ENCODE measurements around the gene PFKP.
"Not testable (repeated sequence)": the region's sequence is repeated elsewhere in the genome, so short reads cannot be mapped to it uniquely, and the experiment has no call there.

PFKP gene

DNA sequence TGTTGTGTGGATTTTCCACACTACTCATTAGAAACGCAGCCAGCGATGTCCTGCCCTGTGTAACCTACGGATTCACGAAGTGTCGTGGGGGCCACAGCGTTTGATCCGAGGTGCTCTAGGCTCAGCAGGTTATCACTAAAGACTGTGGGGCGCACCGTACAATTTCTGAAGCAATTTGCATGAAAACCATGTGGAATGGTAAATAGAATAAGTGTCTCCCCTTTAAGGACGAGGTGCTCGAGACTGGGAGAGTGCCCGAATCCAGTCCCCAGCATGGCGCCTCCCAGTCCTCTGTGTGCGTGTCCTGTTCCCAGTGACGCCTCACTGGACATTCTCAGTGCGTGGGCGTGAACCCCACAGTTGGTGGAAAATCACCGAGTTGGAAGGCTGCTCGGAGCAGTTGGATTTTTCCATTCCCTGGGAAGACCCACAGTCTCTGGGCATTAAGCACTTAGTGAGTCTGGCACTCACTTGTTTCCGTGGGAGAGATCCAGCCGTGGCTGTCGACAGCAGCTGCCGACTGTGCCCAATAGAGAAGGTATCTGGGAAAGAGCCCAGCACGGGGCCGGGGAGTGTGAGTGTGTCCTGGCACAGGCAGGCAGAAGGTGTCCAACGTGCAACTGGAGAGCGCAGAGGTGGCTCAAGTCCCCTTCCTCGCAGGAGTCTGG is 37.0 kb downstream of the PFKP start:
- Histone ChIP-seq H3K4me3 (ENCODE audit: low read depth in 1 of 2, low read length in 2 of 2) (no peak overlapping the region), H3K79me2 (ENCODE audit: insufficient read depth, low read length) (peaks cover 29% of the 10 kb centered on the region), H3K4me1 (ENCODE audit: insufficient read depth, low read length) (no peaks in the 10 kb centered on the region), H3K4me2 (ENCODE audit: insufficient read depth, low read length) (no peak overlapping the region), H3K27ac (ENCODE audit: low read length) (no peak overlapping the region), H2AFZ (ENCODE audit: low read depth, low read length) (no peak overlapping the region), H3K27me3 (ENCODE audit: insufficient read depth, low read length, poor library complexity) (no peaks in the 10 kb centered on the region), H3K36me3 (ENCODE audit: insufficient read depth, low read length) (peaks cover 88% of the 10 kb centered on the region), H3K9me3 (ENCODE audit: insufficient read depth, low read length, severe bottlenecking) (no peaks in the 10 kb centered on the region), H3K9ac (ENCODE audit: low read depth, low read length) (no peak overlapping the region), H4K20me1 (ENCODE audit: insufficient read depth, low read length) (peaks cover 63% of the 10 kb centered on the region)
- no peak for DNase-seq
- no peak for ATAC-seq (ENCODE audit: insufficient read depth, low read depth)
- TF ChIP-seq, protein P1, sequence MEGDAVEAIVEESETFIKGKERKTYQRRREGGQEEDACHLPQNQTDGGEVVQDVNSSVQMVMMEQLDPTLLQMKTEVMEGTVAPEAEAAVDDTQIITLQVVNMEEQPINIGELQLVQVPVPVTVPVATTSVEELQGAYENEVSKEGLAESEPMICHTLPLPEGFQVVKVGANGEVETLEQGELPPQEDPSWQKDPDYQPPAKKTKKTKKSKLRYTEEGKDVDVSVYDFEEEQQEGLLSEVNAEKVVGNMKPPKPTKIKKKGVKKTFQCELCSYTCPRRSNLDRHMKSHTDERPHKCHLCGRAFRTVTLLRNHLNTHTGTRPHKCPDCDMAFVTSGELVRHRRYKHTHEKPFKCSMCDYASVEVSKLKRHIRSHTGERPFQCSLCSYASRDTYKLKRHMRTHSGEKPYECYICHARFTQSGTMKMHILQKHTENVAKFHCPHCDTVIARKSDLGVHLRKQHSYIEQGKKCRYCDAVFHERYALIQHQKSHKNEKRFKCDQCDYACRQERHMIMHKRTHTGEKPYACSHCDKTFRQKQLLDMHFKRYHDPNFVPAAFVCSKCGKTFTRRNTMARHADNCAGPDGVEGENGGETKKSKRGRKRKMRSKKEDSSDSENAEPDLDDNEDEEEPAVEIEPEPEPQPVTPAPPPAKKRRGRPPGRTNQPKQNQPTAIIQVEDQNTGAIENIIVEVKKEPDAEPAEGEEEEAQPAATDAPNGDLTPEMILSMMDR (IDR thresholded peaks at IDR 0.05; ENCODE audit: borderline replicate concordance, extremely low read depth, low read length, poor library complexity, severe bottlenecking) = no peak
- no peak for TF ChIP-seq EZH2 (IDR thresholded peaks at IDR 0.05; ENCODE audit: borderline replicate concordance, low read depth, low read length, severe bottlenecking)

DNA sequence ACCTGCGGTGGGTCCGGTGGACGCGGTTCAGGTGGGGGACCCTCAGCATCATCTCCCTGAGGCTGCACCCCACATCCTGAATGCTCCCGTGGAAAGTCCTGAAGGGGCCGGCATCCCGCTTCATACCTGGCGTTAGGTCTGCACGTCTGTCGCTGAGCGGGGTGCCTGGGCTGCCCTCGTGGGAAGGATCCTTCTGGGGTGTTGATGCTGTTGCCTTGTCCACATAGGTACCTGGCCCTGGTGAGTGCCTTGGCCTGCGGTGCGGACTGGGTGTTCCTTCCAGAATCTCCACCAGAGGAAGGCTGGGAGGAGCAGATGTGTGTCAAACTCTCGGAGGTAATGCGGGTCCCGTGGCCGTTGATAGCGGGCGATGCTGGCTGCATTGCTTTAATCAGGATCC is 37.8 kb downstream of the PFKP start:
- no peak overlapping the region for H3K27ac ChIP-seq (ENCODE audit: low read length)
- H3K9me3 ChIP-seq (ENCODE audit: insufficient read depth, low read length, severe bottlenecking) = no peaks in the 10 kb centered on the region
- H2AFZ ChIP-seq (ENCODE audit: low read depth, low read length) = no peak overlapping the region
- no peak overlapping the region for H3K4me3 ChIP-seq (ENCODE audit: low read depth in 1 of 2, low read length in 2 of 2)
- peaks cover 86% of the 10 kb centered on the region for H3K36me3 ChIP-seq (ENCODE audit: insufficient read depth, low read length)
- TF ChIP-seq, protein P1 (IDR thresholded peaks at IDR 0.05; ENCODE audit: borderline replicate concordance, extremely low read depth, low read length, poor library complexity, severe bottlenecking) = no peak
- no peak for TF ChIP-seq EZH2 (IDR thresholded peaks at IDR 0.05; ENCODE audit: borderline replicate concordance, low read depth, low read length, severe bottlenecking)
- DNase-seq (no peak), ATAC-seq (ENCODE audit: insufficient read depth, low read depth) (no peak)
- H3K4me2 ChIP-seq (ENCODE audit: insufficient read depth, low read length) = no peak overlapping the region
- no peaks in the 10 kb centered on the region for H3K4me1 ChIP-seq (ENCODE audit: insufficient read depth, low read length)
- no peaks in the 10 kb centered on the region for H3K27me3 ChIP-seq (ENCODE audit: insufficient read depth, low read length, poor library complexity)
- peaks cover 22% of the 10 kb centered on the region for H3K79me2 ChIP-seq (ENCODE audit: insufficient read depth, low read length)
- H3K9ac ChIP-seq (ENCODE audit: low read depth, low read length) = no peak overlapping the region
- peaks cover 59% of the 10 kb centered on the region for H4K20me1 ChIP-seq (ENCODE audit: insufficient read depth, low read length)

DNA sequence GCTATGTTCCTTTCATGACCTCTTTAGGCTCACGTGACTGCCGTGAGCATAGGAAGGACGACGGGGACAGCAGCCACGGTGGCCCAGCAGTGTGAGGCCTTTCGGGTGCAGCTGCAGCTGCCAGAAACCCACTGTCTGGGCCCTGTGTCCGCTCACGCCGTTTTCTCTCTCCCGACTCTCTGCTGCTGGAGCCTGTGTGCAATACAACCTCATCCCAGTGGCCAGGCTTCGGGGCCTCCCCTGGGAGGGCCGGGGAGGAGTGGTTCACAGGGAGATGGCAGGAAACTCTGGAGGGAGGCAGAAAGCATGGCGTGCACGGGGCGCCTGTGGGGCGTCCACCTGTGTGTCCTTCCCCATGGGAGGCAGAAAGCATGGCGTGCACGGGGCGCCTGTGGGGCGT is 38.6 kb downstream of the PFKP start:
- Histone ChIP-seq H3K9ac (ENCODE audit: low read depth, low read length) (no peak overlapping the region), H3K4me1 (ENCODE audit: insufficient read depth, low read length) (no peaks in the 10 kb centered on the region), H3K9me3 (ENCODE audit: insufficient read depth, low read length, severe bottlenecking) (no peaks in the 10 kb centered on the region), H3K27me3 (ENCODE audit: insufficient read depth, low read length, poor library complexity) (no peaks in the 10 kb centered on the region), H3K79me2 (ENCODE audit: insufficient read depth, low read length) (peaks cover 15% of the 10 kb centered on the region), H3K4me3 (ENCODE audit: low read depth in 1 of 2, low read length in 2 of 2) (no peak overlapping the region), H4K20me1 (ENCODE audit: insufficient read depth, low read length) (peaks cover 56% of the 10 kb centered on the region), H3K36me3 (ENCODE audit: insufficient read depth, low read length) (peaks cover 86% of the 10 kb centered on the region), H3K27ac (ENCODE audit: low read length) (no peak overlapping the region), H3K4me2 (ENCODE audit: insufficient read depth, low read length) (no peak overlapping the region), H2AFZ (ENCODE audit: low read depth, low read length) (no peak overlapping the region)
- TF ChIP-seq EZH2 (IDR thresholded peaks at IDR 0.05; ENCODE audit: borderline replicate concordance, low read depth, low read length, severe bottlenecking) = no peak
- TF ChIP-seq, protein P1 (IDR thresholded peaks at IDR 0.05; ENCODE audit: borderline replicate concordance, extremely low read depth, low read length, poor library complexity, severe bottlenecking) = no peak
- ATAC-seq (ENCODE audit: insufficient read depth, low read depth) (no peak; the same call in 2 of the 3 replicates), DNase-seq (no peak)

DNA sequence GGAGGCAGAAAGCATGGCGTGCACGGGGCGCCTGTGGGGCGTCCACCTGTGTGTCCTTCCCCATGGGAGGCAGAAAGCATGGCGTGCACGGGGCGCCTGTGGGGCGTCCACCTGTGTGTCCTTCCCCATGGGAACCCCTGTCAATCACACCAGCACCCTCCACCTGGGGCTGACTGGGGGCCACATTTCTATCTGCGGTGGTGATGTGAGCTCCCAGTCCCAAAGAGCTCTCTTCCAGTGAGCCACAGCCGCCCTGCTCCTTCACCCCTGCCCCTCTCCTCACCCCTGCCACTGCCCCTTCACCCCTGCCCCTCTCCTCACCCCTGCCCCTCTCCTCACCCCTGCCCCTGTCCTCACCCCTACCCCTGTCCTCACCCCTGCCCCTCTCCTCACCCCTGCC is 39.0 kb downstream of the PFKP start:
- not testable (repeated sequence) for H3K9me3 ChIP-seq (ENCODE audit: insufficient read depth, low read length, severe bottlenecking); H3K4me2 ChIP-seq (ENCODE audit: insufficient read depth, low read length); H3K4me3 ChIP-seq (ENCODE audit: low read depth in 1 of 2, low read length in 2 of 2); H2AFZ ChIP-seq (ENCODE audit: low read depth, low read length); ATAC-seq (ENCODE audit: insufficient read depth, low read depth); H3K27ac ChIP-seq (ENCODE audit: low read length); DNase-seq; H3K9ac ChIP-seq (ENCODE audit: low read depth, low read length); H3K4me1 ChIP-seq (ENCODE audit: insufficient read depth, low read length); H3K27me3 ChIP-seq (ENCODE audit: insufficient read depth, low read length, poor library complexity)
- Histone ChIP-seq H4K20me1 (ENCODE audit: insufficient read depth, low read length) (peaks cover 56% of the 10 kb centered on the region), H3K79me2 (ENCODE audit: insufficient read depth, low read length) (peaks cover 14% of the 10 kb centered on the region), H3K36me3 (ENCODE audit: insufficient read depth, low read length) (peaks cover 86% of the 10 kb centered on the region)
